Inferior parietal cortex (tissue), 1 donor: ENCODE measurements around the gene PEX11B.

Experiments
- DNase-seq: peaks from one replicate; pipeline ENCODE4 v3.0.0-alpha.2; 2016; ENCODE audit errors: extremely low spot score

The PEX11B gene

DNA sequence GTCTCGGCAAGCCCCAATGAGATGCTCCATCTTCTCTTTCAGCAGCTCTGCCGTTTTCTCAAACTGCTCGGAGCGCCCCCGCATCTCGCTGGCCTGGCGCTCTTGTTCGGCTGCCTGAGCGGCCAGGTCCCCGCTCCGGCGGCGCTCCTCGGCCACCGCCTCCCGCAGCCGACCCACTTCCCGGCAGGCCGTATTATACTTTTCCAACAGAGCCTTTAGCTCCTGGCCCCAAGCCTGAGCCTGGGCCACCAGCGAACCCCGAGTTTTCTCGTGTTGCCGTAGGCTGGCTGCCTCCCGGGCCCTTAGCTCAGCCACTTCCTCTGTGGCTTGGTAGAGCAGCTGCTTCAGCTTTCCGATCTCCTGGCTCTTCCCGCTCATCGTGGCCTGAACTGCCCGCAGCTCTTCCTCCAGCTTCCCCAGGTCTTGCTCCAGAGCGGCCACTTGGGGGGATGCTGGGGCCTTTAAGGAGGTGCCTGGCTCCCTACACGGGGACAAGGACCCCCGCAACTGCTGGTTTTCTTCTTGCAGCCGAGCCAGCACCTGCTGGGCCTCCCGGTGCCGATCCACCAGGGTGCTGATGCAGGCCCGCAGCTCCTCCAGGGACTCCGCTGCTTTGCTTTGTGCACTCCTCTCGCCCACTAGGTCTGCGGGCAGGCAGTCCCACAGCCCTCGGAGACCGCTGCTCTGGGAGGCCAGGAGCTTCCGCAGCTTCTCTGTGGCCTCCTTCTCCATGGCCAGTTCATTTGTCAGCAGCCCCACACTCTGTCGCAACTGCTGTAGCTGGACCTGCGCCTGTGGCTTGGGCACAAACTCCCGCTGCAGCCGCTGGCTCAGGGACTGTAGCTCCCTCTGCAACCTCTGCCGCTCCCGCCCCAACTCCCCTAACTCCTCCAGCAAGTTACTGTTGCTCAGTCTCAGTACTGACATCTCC, 46.3 kb downstream of the PEX11B start:
- peak; percentile 40 for DNase-seq

DNA sequence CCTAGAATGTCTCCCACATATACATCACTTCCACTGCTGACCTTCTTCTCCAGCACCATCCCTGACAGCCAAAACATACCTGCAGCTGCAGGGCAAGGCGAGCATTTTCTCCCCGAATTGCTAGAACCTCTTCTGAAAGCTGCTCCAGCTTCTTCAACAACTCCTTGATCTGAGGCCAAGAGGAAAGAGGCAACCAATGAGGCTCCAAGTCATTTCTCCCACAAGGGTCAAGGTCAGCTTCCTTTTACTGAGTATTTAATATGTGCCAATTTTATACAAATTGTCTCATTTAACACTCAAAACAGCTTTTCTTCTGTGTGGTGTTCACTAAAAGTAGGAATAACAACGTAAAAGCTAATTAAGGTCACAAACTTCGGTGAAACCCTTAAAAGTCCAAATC, 50.3 kb downstream of the PEX11B start:
- DNase-seq, result no peak

- DNase-seq, result no peak
Observed at GRCh38 chr1:145863282-145864018, 55.1 kb downstream of the PEX11B start.
